Putamen (tissue), 1 donor: ENCODE data around the gene PLIN3.
"Not testable (repeated sequence)": the region's sequence is repeated elsewhere in the genome, so short reads cannot be mapped to it uniquely, and the experiment has no call there.

Experiments
- DNase-seq: peaks from one replicate; pipeline ENCODE4 v3.0.0-alpha.2; 2016; ENCODE audit warnings: low spot score

The PLIN3 gene

DNA sequence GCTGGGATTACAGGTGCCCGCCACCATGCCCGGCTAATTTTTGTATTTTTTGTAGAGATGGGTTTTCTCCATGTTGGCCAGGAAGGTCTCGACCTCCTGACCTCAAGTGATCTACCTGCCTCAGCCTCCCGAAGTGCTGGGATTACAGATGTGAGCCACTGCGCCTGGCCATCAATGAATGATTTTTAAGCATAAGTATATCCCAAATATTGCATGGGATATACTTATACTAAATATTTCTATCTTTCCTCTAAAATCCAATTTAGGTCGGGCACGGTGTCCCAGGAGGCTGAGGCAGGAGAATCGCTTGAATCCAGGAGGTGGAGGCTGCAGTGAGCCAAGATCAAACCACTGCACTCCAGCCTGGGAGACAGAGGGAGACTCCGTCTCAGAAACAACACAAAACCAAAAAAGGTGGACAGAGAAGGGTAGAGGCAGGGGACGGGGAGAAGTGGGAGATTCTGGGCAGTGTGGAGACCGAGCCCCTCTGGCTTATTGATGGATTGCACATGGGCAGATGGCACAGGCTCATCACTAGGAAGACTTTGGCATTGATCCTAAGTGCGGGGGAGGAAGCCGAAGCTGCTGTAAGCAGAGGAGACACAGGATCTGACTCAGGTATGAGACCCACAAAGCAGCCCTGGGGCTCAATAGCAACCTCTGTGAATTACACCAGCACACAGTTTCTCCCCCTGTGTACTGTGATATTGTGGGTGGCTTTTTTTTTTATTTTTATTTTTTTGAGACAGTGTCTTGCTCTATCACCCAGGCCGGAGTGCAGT is 21.8 kb upstream of the PLIN3 start:
- no peak for DNase-seq

GRCh38 chr19:4887803-4888202 is 20.3 kb upstream of the PLIN3 start:
- not testable (repeated sequence) for DNase-seq

GRCh38 chr19:4884993-4885392 is 17.5 kb upstream of the PLIN3 start:
- DNase-seq = not testable (repeated sequence)

DNA sequence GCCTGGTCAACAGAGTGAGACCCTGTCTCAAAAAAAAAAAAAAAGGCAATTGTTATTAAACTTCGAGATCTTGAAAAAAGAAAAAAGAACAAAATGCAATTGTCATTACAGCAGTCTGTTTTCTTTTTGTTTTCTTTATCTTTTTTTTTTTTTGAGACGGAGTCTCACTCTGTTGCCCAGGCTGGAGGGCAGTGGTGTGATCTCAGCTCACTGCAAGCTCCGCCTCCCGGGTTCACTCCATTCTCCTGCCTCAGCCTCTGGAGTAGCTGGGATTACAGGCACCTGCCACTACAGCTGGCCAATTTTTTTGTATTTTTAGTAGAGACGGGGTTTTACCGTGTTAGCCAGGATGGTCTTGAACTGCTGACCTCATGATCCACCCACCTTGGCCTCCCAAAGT is 15.4 kb upstream of the PLIN3 start:
- DNase-seq = not testable (repeated sequence)

DNA sequence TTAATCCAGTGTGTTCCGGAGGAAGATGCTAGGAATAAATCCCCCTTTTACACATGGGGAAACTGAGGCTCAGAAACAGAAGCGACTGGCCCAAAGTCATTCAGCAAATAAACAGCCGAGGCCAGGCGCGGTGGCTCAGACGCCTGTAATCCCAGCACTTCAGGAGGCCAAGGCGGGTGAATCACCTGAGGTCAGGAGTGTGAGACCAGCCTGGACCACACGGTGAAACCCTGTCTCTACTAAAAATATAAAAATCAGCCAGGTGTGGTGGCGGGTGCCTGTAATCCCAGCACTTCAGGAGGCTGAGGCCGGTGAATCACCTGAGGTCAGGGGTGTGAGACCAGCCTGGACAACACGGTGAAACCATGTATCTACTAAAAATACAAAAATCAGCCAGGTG is 11.6 kb upstream of the PLIN3 start:
- no peak for DNase-seq

DNA sequence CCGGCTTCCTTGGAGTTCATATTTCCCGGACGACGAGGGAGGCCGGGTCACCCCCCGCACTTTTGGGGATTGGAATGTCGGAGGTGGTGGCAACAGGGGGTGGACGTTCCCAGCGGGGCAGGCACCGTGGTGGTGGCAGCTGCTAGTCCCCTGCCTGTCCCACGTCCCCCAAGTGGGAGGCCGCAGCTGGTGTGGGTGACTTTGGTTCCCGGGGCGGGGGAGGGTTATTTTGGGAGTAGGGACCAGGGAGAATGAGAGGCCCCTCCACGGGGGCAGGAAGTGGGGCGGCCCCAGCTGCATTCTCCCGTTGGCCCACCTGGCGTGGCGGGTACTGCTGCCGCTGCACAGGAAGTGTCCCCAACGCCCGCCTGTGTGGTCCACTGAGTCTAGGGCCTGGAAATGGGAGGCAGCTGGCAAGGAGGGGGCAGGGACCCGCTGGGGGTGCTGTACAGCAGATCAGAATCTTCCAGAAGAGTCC is 11.1 kb upstream of the PLIN3 start:
- peak; percentile 33 for DNase-seq

- DNase-seq = peak; percentile 91
These were observed 10.5 kb upstream of the PLIN3 start for GRCh38 chr19:4877753-4878490.

GRCh38 chr19:4873930-4874329 is 6.5 kb upstream of the PLIN3 start:
- DNase-seq = no peak

DNA sequence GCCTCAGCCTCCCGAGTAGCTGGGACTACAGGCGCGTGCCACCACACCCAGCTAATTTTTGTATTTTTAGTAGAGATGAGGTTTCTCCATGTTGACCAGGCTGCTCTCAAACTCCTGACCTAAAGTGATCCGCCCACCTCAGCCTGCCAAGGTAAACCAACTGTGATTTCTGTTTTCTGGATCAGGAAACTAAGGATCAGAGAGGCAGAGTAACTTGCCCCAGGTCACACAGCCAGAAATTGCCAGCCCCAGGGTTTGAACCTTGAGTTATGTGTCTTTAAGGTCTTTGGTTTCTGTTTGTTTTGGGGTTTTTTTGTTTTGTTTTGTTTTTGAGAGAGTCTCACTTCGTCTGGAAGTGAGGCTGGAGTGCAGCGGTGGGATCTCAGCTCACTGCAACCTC is 4.2 kb upstream of the PLIN3 start:
- DNase-seq = no peak

- no peak for DNase-seq
These were observed 2.7 kb upstream of the PLIN3 start for GRCh38 chr19:4870025-4870700.

DNA sequence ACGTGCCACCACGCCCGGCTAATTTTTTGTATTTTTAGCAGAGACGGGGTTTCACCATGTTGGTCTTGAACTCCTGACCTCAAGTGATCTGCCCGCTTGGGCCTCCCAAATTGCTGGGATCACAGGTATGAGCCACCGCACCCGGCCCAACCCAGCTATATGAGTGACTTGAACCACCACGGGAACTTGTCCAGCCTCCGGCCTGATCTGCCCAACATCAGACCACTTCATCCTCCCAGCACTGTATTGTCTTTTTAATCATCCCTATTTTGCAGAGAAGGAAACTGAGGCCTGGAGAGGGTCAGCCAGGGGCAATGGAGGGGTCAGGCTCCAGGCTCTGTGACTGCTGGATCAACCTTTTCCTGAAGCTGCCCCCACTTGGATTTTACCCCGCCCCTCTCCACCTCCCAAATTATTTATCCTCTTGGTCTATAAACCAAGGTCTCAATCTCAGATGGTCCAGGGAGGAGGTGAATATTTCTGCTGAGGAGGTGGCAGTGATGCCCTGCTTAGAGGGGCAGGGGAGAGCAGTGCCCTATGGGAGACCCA is 893 bp upstream of the PLIN3 start:
- no peak for DNase-seq

DNA sequence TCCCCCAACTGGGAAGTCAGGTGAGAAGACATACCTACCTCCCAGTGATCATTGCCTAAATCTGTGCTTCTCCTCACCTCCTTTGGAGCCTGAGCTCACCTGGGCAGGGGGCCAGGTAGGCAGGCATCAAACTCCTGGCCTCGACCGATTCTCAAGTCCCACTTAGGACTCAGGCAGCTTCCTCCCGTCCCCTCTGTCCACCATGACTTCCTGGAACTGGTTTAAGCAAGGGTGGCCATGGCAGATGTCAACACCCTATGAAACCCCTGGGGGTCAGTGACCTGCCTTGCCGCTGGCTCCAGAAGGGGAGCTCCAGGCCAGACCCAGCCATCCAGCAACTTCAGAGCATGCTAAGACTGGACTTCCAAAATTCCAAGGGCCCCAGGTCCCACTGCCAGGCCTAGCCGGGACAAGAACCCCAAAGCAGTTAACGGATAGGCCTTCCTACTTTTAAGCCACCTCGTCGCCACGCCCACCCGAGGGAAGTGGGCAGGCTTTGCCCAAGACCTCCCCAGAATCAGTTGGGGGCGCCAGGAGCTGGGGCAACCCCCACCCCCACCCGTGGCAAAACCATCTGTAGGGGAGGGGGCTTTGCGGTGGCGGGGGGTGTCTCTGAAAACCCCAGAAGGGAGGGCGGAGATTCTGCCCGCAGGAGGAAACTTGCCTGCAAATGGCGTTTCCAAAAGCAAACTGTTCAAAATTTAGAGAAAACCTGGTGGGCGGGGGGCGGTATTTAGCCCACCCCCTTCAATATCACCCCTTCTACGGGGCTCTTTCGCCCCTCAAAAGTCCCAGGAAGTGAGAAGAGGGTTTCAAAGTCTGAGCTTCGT is 657 bp downstream of the PLIN3 start:
- no peak for DNase-seq

- DNase-seq = no peak
These were observed 6.3 kb downstream of the PLIN3 start for GRCh38 chr19:4861147-4861546.

DNA sequence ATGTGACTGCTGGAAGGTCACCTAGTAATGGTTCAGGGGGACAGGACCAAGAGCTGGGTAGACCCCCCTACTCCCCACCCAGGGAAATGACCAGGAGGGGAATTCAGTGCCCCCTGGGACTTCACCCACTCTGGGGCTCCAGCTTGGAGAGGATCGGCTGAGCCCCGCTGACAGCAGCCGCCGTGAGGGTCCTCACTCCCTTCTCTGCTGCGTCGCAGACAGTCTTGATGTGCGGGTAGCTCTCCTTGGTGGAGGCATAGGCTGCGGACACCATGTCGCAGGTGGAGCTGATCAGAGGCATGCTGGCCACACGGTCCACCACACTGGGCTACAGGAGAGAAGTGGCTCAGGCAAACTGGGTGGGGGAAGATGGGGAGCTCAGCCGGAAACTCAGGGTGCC is 7.8 kb downstream of the PLIN3 start:
- no peak for DNase-seq

DNA sequence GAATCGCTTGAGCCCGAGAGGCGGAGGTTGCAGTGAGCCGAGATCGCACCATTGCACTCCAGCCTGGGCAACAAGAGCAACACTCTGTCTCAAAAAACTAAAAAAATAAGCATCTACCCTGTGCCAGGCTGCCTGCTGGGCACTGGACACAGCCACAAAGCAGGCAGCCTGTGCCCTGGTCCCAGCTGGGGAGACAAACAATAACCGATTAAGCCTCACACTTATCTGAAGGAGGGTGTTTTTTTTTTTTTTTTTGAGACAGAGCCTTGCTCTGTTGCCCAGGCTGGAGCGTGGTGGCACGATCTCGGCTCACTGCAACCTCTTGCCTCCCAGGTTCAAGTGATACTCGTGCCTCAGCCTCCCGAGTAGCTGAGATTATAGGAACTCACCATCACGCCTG is 11.0 kb downstream of the PLIN3 start:
- not testable (repeated sequence) for DNase-seq

DNA sequence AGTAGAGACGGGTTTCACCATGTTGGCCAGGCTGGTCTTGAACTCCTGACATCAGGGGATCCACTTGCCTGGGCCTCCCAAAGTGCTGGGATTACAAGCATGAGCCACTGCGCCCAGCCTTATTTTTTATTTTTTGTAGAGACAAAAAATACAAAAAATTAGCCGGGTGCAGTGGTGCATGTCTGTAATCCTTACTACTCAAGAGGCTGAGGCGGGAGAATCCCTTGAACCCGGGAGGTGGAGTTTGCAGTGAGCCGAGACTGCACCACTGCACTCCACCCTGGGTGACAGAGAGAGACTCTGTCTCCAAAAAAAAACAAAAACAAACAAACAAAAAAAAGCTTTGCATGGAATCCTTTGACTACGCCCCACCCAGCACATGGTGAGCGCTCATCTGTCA is 14.0 kb downstream of the PLIN3 start:
- DNase-seq = not testable (repeated sequence)

DNA sequence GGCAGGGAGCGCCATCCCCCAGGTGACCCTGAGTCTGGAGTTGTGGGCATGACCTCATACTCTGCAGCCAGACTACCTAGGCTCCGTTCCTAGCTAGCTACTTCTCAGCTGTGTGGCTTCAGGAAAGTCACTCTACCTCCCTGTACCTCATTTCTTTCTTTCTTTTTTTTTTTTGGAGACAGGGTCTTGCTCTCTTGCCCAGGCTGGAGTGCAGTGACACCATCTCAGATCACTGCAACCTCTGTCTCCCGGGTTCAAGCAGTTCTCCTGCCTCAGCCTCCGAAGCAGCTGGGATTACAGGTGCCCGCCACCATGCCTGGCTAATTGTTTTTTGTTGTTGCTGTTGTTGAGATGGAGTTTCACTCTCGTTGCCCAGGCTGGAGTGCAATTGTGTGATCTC is 15.0 kb downstream of the PLIN3 start:
- no peak for DNase-seq

DNA sequence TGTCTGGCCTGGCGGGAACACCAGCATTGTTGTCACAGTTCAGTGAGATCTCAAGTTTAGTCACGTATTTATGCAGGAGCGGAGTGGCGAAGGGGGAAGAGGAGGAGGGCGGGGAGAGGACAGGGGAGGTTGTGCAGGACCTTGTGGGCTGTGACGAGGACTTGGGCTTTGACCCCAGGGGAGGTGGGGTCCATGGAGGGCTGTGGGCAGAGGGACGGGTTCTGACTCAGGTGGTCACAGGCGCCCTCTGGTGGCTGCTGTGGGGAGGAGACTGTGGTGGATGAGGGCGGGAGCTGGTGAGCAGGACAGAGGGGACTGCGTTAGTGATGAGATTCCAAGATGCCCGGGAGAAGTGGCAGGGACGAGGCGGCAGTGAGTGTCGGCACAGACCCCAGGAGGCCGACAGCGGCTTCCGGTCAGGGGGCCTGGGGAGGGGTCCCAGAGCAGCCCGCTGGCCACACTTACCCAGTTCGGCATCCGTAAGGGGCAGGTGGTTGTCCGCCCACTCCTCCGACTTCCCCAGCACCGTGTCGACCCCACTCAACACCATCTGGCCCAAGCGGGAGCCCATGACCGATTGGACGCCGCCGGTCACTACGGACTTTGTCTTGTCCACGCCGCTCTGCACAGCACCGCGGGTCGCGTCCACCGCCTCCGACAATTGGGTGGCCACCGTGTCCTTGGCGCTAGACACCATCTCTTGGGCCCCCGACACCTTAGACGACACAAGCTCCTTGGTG is 15.7 kb downstream of the PLIN3 start:
- no peak for DNase-seq

DNA sequence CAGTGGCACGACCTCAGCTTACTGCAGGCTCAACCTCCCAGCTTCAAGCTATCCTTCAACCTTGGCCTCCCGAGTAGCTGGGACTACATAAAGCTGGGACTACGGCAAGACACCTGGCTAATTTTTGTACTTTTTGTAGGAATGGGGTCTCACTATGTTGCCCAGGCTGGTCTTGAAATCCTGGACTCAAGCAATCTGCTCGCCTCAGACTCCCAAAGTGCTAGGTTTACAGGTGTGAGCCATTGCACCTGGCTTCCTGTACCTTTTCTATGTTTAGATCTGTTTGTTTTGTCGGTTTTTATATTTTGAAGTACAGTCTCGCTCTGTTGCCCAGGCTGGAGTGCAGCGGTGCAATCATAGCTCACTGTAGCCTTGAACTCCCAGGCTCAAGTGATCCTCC is 18.4 kb downstream of the PLIN3 start:
- DNase-seq = no peak

DNA sequence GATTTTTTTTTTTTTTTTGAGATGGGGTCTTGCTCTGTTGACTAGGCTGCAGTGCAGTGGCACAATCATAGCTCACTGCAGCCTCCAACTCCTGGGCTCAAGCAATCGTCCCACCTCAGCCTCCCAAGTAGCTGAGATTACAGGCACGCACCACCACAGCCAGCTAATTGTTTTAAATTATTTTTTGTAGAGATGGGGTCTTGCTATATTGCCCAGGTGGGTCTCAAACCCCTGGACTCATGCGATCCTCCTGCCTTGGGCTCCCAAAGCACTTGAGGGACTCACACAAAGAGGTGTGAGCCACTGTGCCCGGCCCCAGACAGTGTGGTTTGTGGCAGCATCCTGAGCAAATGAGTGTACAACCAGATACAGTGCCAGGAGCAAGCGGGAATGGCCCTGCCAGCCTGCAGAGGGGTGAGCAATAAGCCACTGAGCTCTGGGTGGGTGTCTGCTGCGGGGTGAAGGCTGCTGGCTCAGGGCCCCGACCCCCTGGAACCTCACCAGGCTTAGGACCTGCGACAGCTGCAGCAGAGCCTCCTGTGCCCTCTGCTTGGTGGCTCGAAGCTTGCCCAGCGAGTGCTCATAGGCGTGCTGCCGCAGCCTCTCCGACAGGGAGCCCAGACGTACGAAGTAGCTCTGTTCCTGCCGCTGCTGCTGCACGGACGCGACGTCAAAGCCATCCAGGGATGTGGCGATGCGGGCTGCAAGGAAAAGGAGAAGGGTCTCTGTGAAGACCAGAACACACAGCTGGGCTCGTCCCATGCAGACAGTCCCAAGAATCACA is 20.1 kb downstream of the PLIN3 start:
- DNase-seq = no peak
